IMR-90 (cell line): ENCODE data around the gene STX8. TPM values are rescaled to one million over a fixed set of nuclear protein-coding genes. Genes with fewer than 3 reads are reported as not detected.

ENCODE experiments used
- ATAC-seq: fragments of 200-7000 bp; cut with Tn5 transposase; 2 replicates; pipeline ENCODE4 v1.9.1; 2020; ENCODE audit warnings: low read depth, mild to moderate bottlenecking, moderate library complexity
- BruUV-seq: library from RNA; stranded (reverse); fragments of 400-500 nt; replicated peaks from 2 replicates; lab custom pipeline; 2021; lab: Mats Ljungman, UMichigan
- CTCF ChIA-PET: fragments of 300-600 bp; formaldehyde crosslinking; extraction: SDS; loops from one replicate; lab custom pipeline; 2021; ENCODE audit warnings: antibody characterized with exemption; lab: Yijun Ruan, JAX
- POLR2A ChIA-PET: fragments of 300-600 bp; sonication (Branson Sonifier 250); formaldehyde crosslinking; loops from one replicate; lab custom pipeline; 2022; ENCODE audit warnings: antibody characterized with exemption; ENCODE audit not compliant: unreplicated experiment; lab: Charles Lee
- DNase-seq: peaks from one replicate; pipeline ENCODE4 v3.0.0; 2013
- H2AFZ ChIP-seq: replicated peaks from 2 replicates; pipeline ENCODE3; 2013; ENCODE audit warnings: low read length, mild to moderate bottlenecking; ENCODE audit not compliant: poor library complexity
- H2AK5ac ChIP-seq: 2 replicates; pipeline ENCODE4 v1.6.1; 2013; ENCODE audit warnings: low read depth, low read length, inconsistent platforms
- H2AK9ac ChIP-seq: replicated peaks from 2 replicates; pipeline ENCODE3; 2013; ENCODE audit warnings: mild to moderate bottlenecking, low read depth, low read length, moderate library complexity; ENCODE audit not compliant: poor library complexity
- H2BK120ac ChIP-seq: 2 replicates; pipeline ENCODE4 v1.6.1; 2013; ENCODE audit warnings: low read depth, low read length, inconsistent platforms
- H2BK15ac ChIP-seq: 3 replicates; pipeline ENCODE4 v1.6.1; 2013; ENCODE audit warnings: low read depth, low read length, inconsistent platforms
- H2BK20ac ChIP-seq: 2 replicates; pipeline ENCODE4 v1.6.1; 2013; ENCODE audit warnings: low read depth, mild to moderate bottlenecking, inconsistent platforms, low read length, moderate library complexity
- H2BK5ac ChIP-seq: 2 replicates; pipeline ENCODE4 v1.6.1; 2013; ENCODE audit warnings: mild to moderate bottlenecking, low read depth, low read length, inconsistent platforms; ENCODE audit not compliant: poor library complexity, severe bottlenecking
- H3K14ac ChIP-seq: replicated peaks from 2 replicates; pipeline ENCODE4 v1.6.1; 2013; ENCODE audit warnings: low read depth, low read length, inconsistent platforms
- H3K18ac ChIP-seq: 2 replicates; pipeline ENCODE4 v1.6.1; 2013; ENCODE audit warnings: low read depth, low read length, control low read depth
- H3K23ac ChIP-seq: 2 replicates; pipeline ENCODE4 v1.6.1; 2013; ENCODE audit warnings: low read depth, low read length, inconsistent platforms
- H3K27ac ChIP-seq: 2 replicates; pipeline ENCODE4 v1.5.1; 2013; ENCODE audit warnings: mild to moderate bottlenecking, control low read depth, low read length; ENCODE audit not compliant: insufficient read depth
- H3K27me3 ChIP-seq: 2 replicates; pipeline ENCODE4 v1.6.1; 2013; ENCODE audit warnings: low read length; ENCODE audit not compliant: control insufficient read depth, insufficient read depth
- H3K36me3 ChIP-seq: 2 replicates; pipeline ENCODE4 v1.6.1; 2013; ENCODE audit warnings: low read length, mixed read lengths; ENCODE audit not compliant: control insufficient read depth, insufficient read depth
- H3K4ac ChIP-seq: 2 replicates; pipeline ENCODE4 v1.6.1; 2013; ENCODE audit warnings: low read depth, low read length, inconsistent platforms
- H3K4me1 ChIP-seq: 2 replicates; pipeline ENCODE4 v1.6.1; 2013; ENCODE audit warnings: low read length, mixed read lengths; ENCODE audit not compliant: control insufficient read depth, insufficient read depth
- H3K4me2 ChIP-seq: 2 replicates; pipeline ENCODE4 v1.6.1; 2013; ENCODE audit warnings: low read depth, mild to moderate bottlenecking, control low read depth, low read length, moderate library complexity
- H3K4me3 ChIP-seq: 2 replicates; pipeline ENCODE4 v1.5.1; 2013; ENCODE audit warnings: low read depth, mild to moderate bottlenecking, control low read depth, low read length, moderate library complexity; ENCODE audit not compliant: insufficient read depth
- H3K56ac ChIP-seq: 2 replicates; pipeline ENCODE4 v1.6.1; 2013; ENCODE audit warnings: low read length, inconsistent platforms; ENCODE audit not compliant: insufficient read depth; ENCODE audit errors: extremely low read depth
- H3K79me1 ChIP-seq, 2 experiments: 2 replicates each; pipeline ENCODE4 v1.6.1; 2013; ENCODE audit warnings: low read length in 2 of 2, inconsistent platforms in 1 of 2, low read depth in 1 of 2
- H3K9ac ChIP-seq: 2 replicates; pipeline ENCODE4 v1.6.1; 2013; ENCODE audit warnings: low read depth, low read length, control low read depth
- H3K9me1 ChIP-seq: 2 replicates; pipeline ENCODE4 v1.6.1; 2013; ENCODE audit warnings: low read length, inconsistent platforms; ENCODE audit not compliant: insufficient read depth
- H3K9me3 ChIP-seq: 2 replicates; pipeline ENCODE4 v1.6.1; 2013; ENCODE audit warnings: low read length; ENCODE audit not compliant: control insufficient read depth, insufficient read depth
- H4K20me1 ChIP-seq: 2 replicates; pipeline ENCODE4 v1.6.1; 2013; ENCODE audit warnings: low read length, inconsistent platforms; ENCODE audit not compliant: insufficient read depth
- H4K5ac ChIP-seq: 2 replicates; pipeline ENCODE4 v1.6.1; 2013; ENCODE audit warnings: mild to moderate bottlenecking, low read depth, low read length, control low read depth
- H4K8ac ChIP-seq, 2 experiments: 2 replicates each; pipeline ENCODE4 v1.6.1; 2013; ENCODE audit warnings: low read depth in 2 of 2, low read length in 2 of 2, control low read depth in 1 of 2, inconsistent platforms in 1 of 2
- H4K91ac ChIP-seq: 2 replicates; pipeline ENCODE4 v1.6.1; 2013; ENCODE audit warnings: low read depth, low read length, inconsistent platforms; ENCODE audit not compliant: insufficient read depth
- BHLHE40 ChIP-seq: fragments of 150-350 bp; IDR thresholded peaks from 2 replicates; pipeline ENCODE4 v1.6.1; 2016; ENCODE audit warnings: mild to moderate bottlenecking, low read depth, low read length
- CEBPB ChIP-seq: IDR thresholded peaks from 2 replicates; pipeline ENCODE4 v1.6.1; 2012; ENCODE audit warnings: low read depth, low read length, improper control_type of control experiment
- CHD1 ChIP-seq: IDR thresholded peaks from 2 replicates; pipeline ENCODE4 v1.6.1; 2012; ENCODE audit warnings: low read depth, low read length, improper control_type of control experiment
- FOS ChIP-seq: fragments of 150-350 bp; IDR thresholded peaks from 2 replicates; pipeline ENCODE4 v1.6.1; 2016; ENCODE audit warnings: low read depth, low read length
- MAFK ChIP-seq: IDR thresholded peaks from 2 replicates; pipeline ENCODE4 v1.6.1; 2012; ENCODE audit warnings: low read depth, low read length, improper control_type of control experiment
- MAZ ChIP-seq: IDR thresholded peaks from 2 replicates; pipeline ENCODE4 v1.6.1; 2012; ENCODE audit warnings: low read depth, mild to moderate bottlenecking, low read length, improper control_type of control experiment, moderate library complexity, borderline replicate concordance
- MXI1 ChIP-seq: IDR thresholded peaks from 2 replicates; pipeline ENCODE4 v1.6.1; 2012; ENCODE audit warnings: low read depth, mild to moderate bottlenecking, low read length, moderate library complexity, borderline replicate concordance
- NFE2L2 ChIP-seq: fragments of 150-350 bp; IDR thresholded peaks from 2 replicates; pipeline ENCODE4 v1.6.1; 2016; ENCODE audit warnings: low read depth, mild to moderate bottlenecking, low read length
- POLR2A ChIP-seq: IDR thresholded peaks from 2 replicates; pipeline ENCODE4 v1.6.1; 2012; ENCODE audit warnings: mild to moderate bottlenecking, low read depth, low read length
- RFX5 ChIP-seq: IDR thresholded peaks from 2 replicates; pipeline ENCODE4 v1.8.0; 2012; ENCODE audit warnings: low read depth, mild to moderate bottlenecking, low read length, moderate library complexity
- SMC3 ChIP-seq: fragments of 150-350 bp; IDR thresholded peaks from 2 replicates; pipeline ENCODE4 v1.6.1; 2016; ENCODE audit warnings: low read depth, mild to moderate bottlenecking, antibody characterized with exemption, low read length, moderate library complexity
- WGBS, 2 experiments: methylation state at CpG; one replicate each; pipeline versions ENCODE4 v1.1.5 to v1.1.7; 2013; ENCODE audit warnings: missing lambda C conversion rate in 2 of 2; ENCODE audit not compliant: insufficient read length in 1 of 2; ENCODE audit errors: extremely low coverage in 2 of 2; 5-methylcytosine and 5-hydroxymethylcytosine counted together
- dilution Hi-C: fragments of 300-500 bp; cut with HindIII; formaldehyde crosslinking; loops from one replicate; pipeline ENCODE4 v1.14.3; 2018; ENCODE audit warnings: low sequenced_read_pairs; ENCODE audit not compliant: unreplicated experiment
- in situ Hi-C: fragments of 300-500 bp; cut with MboI; formaldehyde crosslinking; loops from 3 replicates; pipeline ENCODE4 v1.14.3; 2019; ENCODE audit warnings: low sequenced_read_pairs, inconsistent platforms, mixed read lengths
- intact Hi-C: fragments of 100-400 bp; cut with micrococcal nuclease; formaldehyde crosslinking; loops from 2 replicates; pipeline ENCODE4 v1.10.0; 2022
- polyA plus RNA-seq, 3 experiments: library from polyadenylated mRNA; depleted of rRNA; stranded (reverse); fragments of >200 nt; gene quantifications; 2 replicates each; pipeline ENCODE4 v1.2.3, GENCODE V29; 2012; ENCODE audit warnings: low replicate concordance in 1 of 3
- total RNA-seq: library from RNA; depleted of rRNA; stranded (reverse); fragments of >200 nt; gene quantifications from 2 replicates; pipeline ENCODE4 v1.2.3, GENCODE V29; 2012
- TF ChIP-seq, protein P1 (sequence below): fragments of 150-350 bp; IDR thresholded peaks from 2 replicates; pipeline ENCODE4 v1.6.1; 2016; ENCODE audit warnings: low read depth, mild to moderate bottlenecking, low read length, moderate library complexity, borderline replicate concordance
- TF ChIP-seq, protein P2 (sequence below): conservative IDR thresholded peaks from 2 replicates; pipeline ENCODE4 v1.5.1; 2012; ENCODE audit warnings: mild to moderate bottlenecking, low read depth, low read length, improper control_type of control experiment

STX8 gene
- total and polyA plus RNA-seq, 2 of the 4 experiments (the other 2 are of a cell fraction): 26.5 to 47.0 TPM

DNA sequence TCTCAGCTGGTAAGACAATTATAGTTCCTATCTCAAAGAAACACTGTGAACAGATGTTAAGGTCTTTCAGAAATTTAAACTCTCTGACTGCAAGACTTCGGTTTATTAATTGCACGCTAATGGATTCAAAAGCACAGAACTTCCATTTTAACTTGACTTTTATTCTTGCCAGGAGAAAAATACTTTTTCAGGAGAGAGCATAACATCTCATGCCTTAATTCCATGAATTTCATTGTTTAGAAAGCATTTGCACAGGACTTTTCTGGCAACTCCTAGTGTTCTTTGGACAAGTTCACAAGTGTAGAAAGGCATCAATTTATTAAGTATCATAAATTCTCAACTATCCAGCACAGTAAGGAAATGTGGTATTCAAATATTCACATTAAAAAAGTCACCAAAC is 22.4 kb downstream of the STX8 start:
- Histone ChIP-seq H3K27ac (no peak overlapping the region), H3K4ac (no peak overlapping the region), H3K9ac (no peak overlapping the region), H3K27me3 (no peaks in the 10 kb centered on the region), H2AK5ac (no peak overlapping the region), H2BK20ac (no peak overlapping the region), H3K9me3 (no peaks in the 10 kb centered on the region), H3K36me3 (peaks cover 1% of the 10 kb centered on the region; the same call in 1 of the 2 replicates), H2AFZ (no peak overlapping the region), H3K4me3 (no peak overlapping the region), H4K91ac (no peak overlapping the region), H3K18ac (no peak overlapping the region), H3K4me1 (peaks cover 2% of the 10 kb centered on the region; the same call in 1 of the 2 replicates), H2BK5ac (no peak overlapping the region), H4K8ac (no peak overlapping the region), H3K9me1 (no peaks in the 10 kb centered on the region), H3K14ac (no peak overlapping the region), H2BK120ac (no peak overlapping the region), H3K56ac (no peak overlapping the region), H3K23ac (no peak overlapping the region), H2BK15ac (no peak overlapping the region), H3K79me1 (peaks cover 0 to 9% of the 10 kb centered on the region in 2 experiments; a peak in 2 of 4 replicates), H2AK9ac (no peak overlapping the region), H4K5ac (no peak overlapping the region), H3K4me2 (no peak overlapping the region), H4K20me1 (0 out of 2 replicates have a peak, but pooled peaks cover 3% of the 10 kb centered on the region)
- TF ChIP-seq BHLHE40 (no peak), FOS (no peak), POLR2A (no peak), CEBPB (no peak), MAZ (no peak), CHD1 (no peak), RFX5 (no peak), NFE2L2 (no peak), SMC3 (no peak), MXI1 (no peak), MAFK (no peak)
- TF ChIP-seq, protein P1, sequence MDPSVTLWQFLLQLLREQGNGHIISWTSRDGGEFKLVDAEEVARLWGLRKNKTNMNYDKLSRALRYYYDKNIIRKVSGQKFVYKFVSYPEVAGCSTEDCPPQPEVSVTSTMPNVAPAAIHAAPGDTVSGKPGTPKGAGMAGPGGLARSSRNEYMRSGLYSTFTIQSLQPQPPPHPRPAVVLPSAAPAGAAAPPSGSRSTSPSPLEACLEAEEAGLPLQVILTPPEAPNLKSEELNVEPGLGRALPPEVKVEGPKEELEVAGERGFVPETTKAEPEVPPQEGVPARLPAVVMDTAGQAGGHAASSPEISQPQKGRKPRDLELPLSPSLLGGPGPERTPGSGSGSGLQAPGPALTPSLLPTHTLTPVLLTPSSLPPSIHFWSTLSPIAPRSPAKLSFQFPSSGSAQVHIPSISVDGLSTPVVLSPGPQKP: no peak
- TF ChIP-seq, protein P2, sequence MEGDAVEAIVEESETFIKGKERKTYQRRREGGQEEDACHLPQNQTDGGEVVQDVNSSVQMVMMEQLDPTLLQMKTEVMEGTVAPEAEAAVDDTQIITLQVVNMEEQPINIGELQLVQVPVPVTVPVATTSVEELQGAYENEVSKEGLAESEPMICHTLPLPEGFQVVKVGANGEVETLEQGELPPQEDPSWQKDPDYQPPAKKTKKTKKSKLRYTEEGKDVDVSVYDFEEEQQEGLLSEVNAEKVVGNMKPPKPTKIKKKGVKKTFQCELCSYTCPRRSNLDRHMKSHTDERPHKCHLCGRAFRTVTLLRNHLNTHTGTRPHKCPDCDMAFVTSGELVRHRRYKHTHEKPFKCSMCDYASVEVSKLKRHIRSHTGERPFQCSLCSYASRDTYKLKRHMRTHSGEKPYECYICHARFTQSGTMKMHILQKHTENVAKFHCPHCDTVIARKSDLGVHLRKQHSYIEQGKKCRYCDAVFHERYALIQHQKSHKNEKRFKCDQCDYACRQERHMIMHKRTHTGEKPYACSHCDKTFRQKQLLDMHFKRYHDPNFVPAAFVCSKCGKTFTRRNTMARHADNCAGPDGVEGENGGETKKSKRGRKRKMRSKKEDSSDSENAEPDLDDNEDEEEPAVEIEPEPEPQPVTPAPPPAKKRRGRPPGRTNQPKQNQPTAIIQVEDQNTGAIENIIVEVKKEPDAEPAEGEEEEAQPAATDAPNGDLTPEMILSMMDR: no peak
- POLR2A ChIA-PET: no interaction called here
- dilution Hi-C loops (no loop called here), in situ Hi-C loops (no loop called here), intact Hi-C loops (no loop called here)
- no peak for DNase-seq
- CTCF ChIA-PET: no interaction called here
- BruUV-seq: no TSS peak
- no peak for ATAC-seq
- WGBS, 2 experiments: no CpG with 5 or more reads among the region's 2 CpGs
